HG03378 (cell line): ENCODE measurements around the gene MED9.

ENCODE experiments used
- ATAC-seq: cut with Tn5 transposase; IDR thresholded peaks from one replicate; pipeline ENCODE4 v1.9.1; 2021; ENCODE audit warnings: mild to moderate bottlenecking, moderate library complexity; ENCODE audit not compliant: unreplicated experiment

The MED9 gene

DNA sequence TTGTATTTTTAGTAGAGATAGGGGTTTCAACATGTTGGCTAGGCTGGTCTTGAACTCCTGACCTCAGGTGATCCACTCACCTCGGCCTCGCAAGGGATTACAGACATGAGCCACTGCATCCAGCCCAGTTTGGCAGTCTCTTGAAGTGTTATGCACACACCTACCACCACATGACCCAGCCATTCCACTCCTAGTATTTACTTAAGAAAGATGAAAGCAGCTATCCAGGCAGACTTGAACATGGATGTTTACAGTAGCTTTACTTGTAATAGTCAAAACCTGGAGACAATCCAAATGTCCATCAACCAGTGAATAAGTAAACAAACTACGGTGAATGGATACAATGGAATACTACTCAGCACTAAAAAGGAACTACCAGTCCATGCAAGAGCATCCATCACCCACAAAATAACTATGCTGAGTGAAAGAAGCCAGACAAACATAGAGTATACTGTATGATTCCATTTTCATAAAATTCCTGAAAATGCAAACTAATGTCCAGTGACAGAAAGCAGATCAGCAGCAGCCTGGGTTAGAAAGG, 57.2 kb downstream of the MED9 start:
- ATAC-seq = no peak

GRCh38 chr17:17535957-17536356, 59.2 kb downstream of the MED9 start:
- no peak for ATAC-seq

GRCh38 chr17:17536702-17537101, 59.9 kb downstream of the MED9 start:
- no peak for ATAC-seq

GRCh38 chr17:17537311-17538099, 60.7 kb downstream of the MED9 start:
- no peak for ATAC-seq

- ATAC-seq = no peak
Measured at GRCh38 chr17:17538417-17539391, 61.9 kb downstream of the MED9 start.

DNA sequence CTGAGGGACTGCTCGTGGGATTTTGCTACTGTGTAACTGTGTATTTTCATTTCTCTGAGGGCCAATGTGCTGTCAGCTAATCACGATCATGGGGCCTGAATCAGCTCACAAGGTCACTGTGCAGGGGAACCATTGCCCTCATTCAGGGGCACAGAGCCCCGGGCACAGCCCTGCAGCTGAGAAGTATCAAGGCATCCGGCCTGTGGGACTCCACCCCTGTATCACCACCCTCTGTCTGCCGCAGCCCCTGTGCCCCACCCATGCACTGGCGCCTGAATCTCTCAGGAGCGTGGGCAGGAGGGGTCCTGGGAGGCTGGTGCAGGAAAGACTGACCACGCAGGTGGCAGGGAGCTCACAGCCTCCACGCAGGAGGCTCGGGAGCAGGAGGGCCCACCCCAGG, 62.8 kb downstream of the MED9 start:
- ATAC-seq = no peak

DNA sequence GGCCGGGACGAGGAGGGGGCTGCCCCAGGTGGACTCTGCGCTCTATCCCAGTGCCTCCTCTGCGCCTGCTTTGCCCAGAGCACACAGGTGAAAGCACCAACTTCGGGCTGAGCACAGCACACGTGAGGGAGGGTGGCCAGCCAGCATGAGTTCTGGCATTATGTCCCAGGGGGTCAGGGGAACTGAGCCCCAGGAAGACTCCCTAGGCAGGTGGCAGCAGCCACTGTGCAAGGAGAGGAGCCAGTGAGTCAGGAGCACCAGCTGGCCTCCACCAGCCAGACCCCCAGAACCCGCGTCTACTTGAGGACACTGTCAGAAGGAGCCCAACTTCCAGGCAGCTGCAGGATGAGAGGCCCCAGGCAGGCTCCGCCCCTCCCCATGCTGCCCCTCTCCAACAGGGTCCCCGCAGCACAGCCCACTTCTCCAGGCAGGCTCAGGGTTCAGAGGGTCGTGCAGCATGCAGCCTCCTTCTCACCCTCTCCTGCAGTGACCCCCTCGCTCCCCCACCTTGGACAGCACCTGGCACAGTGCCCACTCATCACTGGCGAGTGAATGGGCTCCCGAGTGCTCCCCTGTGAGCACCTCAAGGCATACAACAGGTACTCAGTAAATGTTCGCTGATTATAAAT, 63.6 kb downstream of the MED9 start:
- ATAC-seq = no peak

DNA sequence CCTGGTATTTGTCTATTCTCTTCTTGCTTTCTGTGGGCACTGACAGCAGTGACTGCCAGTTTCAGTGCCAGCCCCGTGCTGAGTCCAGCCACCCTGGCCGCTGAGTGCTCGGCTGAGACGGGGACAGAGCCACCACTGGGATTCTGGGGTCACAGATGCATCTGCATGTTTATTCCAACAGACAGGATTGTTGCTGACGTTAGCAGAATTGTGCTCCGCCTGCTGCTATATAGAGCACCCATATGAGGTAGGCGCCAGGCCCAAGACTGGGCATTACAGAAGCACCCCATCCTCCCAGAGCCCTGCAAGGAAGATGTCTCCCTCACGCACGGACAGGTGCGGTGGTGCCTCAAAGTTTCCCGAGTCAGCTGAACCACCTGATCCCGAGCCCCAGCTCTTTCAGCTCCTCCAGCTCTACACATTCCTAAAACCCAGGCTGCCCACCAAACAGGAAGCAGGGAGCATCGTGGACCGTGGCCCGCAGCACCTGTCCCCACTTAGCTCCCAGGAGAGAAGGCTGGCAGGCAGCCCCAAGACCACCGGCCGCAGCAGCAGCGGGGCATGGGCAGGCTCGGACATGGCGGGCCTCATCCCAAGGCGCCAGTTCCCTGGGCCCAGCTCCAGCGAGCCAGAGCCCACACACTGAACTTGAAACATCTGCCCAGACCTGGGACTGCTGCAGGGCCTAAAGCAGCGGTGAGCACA, 64.3 kb downstream of the MED9 start:
- no peak for ATAC-seq

DNA sequence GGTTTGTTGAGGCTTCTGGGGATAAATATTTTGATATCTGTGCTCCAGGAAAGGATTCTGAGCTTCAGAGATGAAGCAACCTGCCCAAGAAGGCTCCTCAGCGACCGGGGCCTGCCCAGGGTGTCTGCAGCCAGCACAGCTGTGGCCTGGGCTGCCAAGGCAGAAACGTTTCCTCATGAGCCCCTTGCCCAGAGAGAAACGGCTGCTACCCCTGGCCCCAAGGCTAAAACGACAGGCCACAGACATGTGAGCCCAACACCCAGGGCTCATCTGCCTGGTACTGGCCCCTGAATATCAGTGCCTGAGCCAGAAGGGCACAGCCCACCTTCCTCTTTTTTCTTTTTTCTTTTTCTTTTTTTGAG, 64.8 kb downstream of the MED9 start:
- no peak for ATAC-seq
